COR-L47 (cell line): ENCODE results near the gene PTH2R.
A peak's percentile ranks its signal among the peaks of the same experiment; 100 is the strongest.
"Not testable (repeated sequence)": the region's sequence is repeated elsewhere in the genome, so short reads cannot be mapped to it uniquely, and the experiment has no call there.

Experiments used
- DNase-seq: peaks from one replicate; lab custom pipeline; 2025; lab: John Stamatoyannopoulos, UW

PTH2R gene

DNA sequence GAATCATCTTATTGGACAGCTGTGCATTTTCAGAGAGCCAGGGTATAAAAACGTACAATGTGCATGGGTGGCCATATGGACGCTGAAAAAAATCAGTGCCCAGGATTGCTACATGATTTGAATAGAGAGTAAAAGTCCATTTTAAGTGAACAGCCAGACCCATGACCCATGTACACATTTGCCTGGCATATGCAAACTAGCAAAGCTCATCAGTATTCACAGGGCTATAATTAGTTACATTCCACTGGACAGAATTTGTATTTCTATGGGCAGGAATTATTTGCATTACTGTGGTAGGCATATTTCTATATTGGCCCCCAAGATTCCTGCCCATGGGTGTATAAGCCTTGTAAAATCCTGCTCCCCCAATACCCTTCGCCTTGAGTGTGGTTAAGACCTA, 78.8 kb downstream of the PTH2R start:
- no peak for DNase-seq

DNA sequence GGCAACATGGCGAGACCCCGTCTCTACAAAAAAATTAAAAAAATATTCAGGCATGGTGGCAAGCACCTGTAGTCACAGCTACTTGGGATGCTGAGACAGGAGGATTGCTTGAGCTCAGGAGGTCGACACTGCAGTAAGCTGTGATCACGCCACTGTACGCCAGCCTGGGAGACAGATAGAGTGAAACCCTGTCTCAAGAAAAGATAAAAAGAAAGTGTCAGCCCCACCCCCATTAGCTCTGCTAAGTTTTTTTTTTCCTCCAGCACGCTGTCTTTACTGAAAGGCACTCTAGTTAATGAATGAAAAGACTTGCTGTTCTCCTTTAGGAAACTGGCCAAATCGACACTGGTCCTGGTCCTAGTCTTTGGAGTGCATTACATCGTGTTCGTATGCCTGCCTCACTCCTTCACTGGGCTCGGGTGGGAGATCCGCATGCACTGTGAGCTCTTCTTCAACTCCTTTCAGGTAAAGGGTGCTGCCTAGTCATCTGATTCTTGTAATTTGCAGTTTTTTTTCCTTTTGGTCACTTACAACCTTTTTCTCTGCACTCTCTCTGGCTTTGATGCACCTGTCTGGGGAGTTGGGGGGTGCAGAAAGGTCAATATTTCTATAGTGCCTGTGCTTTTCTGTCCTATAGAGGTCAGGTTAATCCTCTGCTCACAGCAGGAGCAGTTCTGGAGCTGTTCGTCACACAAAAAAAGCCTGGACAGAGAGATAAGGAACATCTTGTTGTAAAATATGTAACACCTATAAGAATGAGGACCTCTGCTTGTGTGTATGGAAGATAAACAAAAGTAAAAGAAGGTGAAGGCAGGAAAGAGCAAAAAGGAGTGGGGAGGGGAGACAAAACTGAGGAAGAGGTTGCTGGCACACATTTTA, 82.3 kb downstream of the PTH2R start:
- no peak for DNase-seq

- peak; percentile 39 for DNase-seq
Observed at GRCh38 chr2:208489687-208490086, 83.1 kb downstream of the PTH2R start.

- DNase-seq: no peak
Observed at GRCh38 chr2:208490492-208490891, 83.9 kb downstream of the PTH2R start.

DNA sequence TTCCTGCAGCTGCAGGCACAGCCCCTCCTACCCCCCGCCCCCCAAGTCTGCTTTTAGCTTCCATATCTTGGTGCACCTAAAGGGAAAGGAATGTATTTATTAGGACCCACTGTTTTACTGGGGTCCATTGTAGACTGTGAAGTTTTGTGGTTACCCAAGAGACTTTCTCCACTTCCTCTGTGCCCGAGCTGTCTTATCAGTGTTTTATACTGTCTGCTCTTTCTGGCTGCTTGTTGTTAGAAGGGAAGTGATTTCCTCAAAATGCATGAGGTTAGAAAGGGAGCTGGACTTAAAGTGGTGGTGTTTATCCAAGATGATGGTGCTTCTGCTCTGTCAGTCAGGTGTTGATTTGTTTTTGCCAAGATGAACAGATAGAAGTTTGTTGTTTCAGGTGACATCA, 85.0 kb downstream of the PTH2R start:
- no peak for DNase-seq

DNA sequence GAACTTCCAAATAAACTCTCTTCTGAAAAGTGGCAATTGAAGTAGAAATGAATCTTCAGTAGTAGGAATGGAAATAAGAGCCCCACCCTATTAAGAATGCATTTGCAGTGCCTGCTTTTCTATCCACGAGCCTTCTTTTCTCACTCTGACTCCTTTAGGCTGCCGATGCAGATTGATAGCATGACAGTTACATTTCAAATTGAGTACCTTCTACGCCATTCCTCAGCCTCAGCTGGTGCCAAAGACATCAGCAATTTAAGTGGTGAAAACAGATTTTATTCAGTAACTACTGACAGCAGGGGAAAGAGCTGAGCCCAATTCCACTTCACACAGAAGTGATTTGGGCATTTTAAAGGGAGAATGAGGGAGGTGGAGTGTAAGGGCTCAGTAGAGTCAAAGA, 85.5 kb downstream of the PTH2R start:
- no peak for DNase-seq

- no peak for DNase-seq
Observed at GRCh38 chr2:208493186-208493585, 86.6 kb downstream of the PTH2R start.

DNA sequence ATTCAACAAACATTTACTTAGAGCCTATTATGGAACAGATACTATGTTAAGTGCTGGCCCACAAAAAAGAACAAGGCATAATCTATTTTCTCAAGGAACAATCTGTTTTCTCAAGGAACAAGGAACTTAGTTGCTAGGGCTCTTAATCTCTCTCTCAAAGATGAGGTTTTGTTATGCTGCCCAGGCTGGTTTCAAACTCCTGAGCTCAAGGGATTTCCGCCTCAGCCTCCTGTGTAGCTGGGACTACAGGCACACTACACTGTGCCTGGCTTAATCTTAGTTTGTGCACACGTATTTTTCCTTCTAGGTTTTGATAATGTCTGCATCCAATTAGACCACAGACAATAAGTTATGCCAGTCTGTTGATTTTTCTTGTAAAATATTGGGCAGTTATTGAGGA, 89.5 kb downstream of the PTH2R start:
- DNase-seq: no peak

DNA sequence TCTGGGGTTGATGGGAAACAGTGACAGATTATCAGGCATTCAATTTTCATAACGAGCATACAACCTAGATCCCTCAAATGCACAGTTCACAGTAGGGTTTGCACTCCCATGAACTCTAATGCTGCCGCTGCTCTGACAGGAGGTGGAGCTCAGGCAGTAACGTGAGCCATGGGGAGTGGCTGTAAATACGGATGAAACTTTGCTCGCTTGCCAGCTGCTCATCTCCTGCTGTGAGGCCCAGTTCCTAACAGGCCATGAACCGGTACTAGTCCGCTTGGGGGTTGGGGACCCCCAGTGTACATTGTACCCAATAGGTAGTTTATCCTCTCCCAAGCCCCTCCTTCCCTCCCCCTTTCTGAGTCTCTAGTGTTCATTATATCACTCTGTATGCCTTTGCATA, 94.6 kb downstream of the PTH2R start:
- DNase-seq: peak; percentile 38

DNA sequence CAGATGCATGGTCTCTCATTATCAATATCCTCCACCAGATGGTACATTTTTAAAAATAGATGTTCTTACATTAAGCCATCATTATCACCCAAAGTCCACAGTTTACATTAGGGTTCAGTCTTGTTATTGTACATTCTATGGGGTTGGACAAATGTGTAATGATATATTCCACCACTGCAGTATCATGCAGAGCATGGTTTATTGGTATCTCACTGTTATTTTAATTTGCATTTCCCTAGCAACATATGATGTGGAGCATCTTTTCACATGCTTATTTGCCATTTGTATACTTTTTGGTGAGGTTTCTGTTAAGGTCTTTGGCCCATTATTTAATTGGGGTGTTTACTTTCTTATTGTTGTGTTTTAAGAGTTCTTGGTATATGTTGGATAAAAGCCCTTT, 95.7 kb downstream of the PTH2R start:
- no peak for DNase-seq

- DNase-seq: not testable (repeated sequence)
Observed at GRCh38 chr2:208505365-208505764, 98.8 kb downstream of the PTH2R start.

DNA sequence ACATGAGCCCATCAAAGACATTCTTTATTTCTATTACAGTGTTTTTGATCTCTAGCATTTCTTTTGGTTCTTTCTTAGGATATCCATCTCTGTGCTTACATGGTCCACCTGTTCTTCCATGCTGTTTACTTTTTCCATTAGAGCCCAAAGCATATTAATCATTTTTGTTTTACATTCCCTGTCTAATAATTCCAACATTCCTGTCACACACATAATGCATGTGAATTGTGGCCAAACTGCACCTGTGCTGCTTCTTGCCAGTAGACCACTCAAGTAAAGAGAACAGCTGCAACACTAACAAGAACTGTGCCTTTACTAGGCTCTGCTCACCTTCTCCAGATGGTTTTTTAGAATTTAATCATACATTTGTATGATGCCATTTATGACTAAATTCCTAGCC, 103.0 kb downstream of the PTH2R start:
- DNase-seq: no peak

DNA sequence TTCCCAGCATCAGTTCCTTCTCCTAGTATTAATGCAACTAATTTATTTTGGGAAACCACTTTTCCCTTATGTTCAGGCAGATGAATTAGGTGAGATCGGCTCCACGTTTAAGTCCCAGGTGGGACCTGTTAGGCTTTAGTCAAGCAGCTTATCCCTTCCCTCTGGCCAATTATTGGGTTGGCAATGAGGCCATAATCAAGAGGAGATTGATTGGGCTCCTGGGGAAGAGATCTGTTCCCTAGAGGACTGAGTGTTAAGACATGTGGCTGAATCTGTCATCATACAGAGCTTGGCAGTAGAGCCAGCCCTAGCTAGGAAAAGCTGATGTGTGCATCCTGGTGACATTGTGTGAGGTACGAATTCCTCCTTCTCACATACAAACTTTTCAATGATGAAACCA, 104.4 kb downstream of the PTH2R start:
- no peak for DNase-seq

- DNase-seq: no peak
Observed at GRCh38 chr2:208511573-208511972, 105.0 kb downstream of the PTH2R start.

GRCh38 chr2:208515099-208515498, 108.5 kb downstream of the PTH2R start:
- no peak for DNase-seq

DNA sequence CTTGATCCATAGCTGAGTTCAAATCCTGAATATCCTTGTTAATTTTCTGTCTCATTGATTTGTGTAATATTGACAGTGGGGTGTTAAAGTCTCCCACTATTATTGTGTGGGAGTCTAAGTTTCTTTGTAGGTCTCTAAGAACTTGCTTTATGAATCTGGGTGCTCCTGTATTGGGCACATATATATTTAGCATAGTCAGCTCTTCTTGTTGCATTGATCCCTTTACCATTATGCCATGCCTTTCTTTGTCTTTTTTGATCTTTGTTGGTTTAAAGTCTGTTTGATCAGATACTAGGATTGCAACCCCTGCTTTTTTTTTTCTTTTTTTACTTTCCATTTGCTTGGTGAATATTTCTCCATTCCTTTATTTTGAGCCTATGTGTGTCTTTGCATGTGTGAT, 116.5 kb downstream of the PTH2R start:
- DNase-seq: not testable (repeated sequence)

GRCh38 chr2:208525165-208525564, 118.6 kb downstream of the PTH2R start:
- DNase-seq: not testable (repeated sequence)

DNA sequence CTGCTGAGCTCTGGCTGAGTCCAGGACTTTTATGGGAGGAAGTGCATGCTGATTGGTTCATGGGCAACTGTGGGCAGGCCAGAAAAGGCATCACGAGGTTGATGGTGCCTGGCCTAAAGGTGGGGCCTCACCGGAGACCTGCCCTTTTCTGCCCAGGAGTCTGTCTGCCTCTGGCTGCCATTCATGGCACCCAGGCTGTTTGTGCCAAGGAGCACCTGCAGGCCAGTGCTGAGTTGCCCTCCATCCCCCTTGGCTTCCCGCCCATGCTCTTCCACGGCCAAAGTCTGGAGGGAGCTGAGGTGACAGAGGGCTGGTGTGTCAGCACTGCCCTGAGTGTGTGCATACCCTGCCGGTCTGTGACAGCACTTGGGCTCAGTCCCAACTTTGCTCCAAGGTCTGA, 123.2 kb downstream of the PTH2R start:
- DNase-seq: no peak

GRCh38 chr2:208531361-208531760, 124.8 kb downstream of the PTH2R start:
- DNase-seq: no peak

DNA sequence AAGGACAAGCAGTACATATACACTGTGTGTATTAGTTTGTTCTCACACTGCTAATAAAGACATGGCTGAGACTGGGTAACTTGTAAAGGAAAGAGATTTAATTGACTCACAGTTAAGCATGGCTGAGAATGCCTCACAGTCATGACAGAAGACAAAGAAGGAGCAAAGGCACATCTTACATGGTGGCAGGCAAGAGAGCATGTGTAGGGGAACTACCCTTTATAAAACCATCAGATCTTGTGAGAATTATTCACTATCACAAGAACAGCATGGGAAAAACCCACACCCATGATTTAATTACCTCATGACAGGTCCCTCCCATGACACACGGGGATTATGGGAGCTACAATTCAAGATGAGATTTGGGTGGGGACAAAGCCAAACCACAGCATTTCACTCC, 129.0 kb downstream of the PTH2R start:
- DNase-seq: not testable (repeated sequence)

- DNase-seq: no peak
Observed at GRCh38 chr2:208541461-208541988, 134.9 kb downstream of the PTH2R start.

- no peak for DNase-seq
Observed at GRCh38 chr2:208541989-208542464, 135.4 kb downstream of the PTH2R start.

- no peak for DNase-seq
Observed at GRCh38 chr2:208542465-208543041, 136.0 kb downstream of the PTH2R start.
